GM12873 (cell line): Measurements from ENCODE around the gene ALOX5AP.

Experiments used
- CTCF ChIP-seq: IDR thresholded peaks from 2 replicates; pipeline ENCODE4 v1.5.1; 2012; ENCODE audit warnings: low read depth, mild to moderate bottlenecking, moderate library complexity, low read length, control low read depth; ENCODE audit not compliant: insufficient read depth; ENCODE audit errors: missing control alignments

The ALOX5AP gene

GRCh38 chr13:30787738-30788525 lies 52.6 kb downstream of the ALOX5AP start:
- no peak for TF ChIP-seq CTCF

GRCh38 chr13:30789166-30789862 lies 54.0 kb downstream of the ALOX5AP start:
- no peak for TF ChIP-seq CTCF

- TF ChIP-seq CTCF = no peak
Observed at GRCh38 chr13:30790592-30790991, 55.2 kb downstream of the ALOX5AP start.

GRCh38 chr13:30791354-30792001 lies 56.1 kb downstream of the ALOX5AP start:
- TF ChIP-seq CTCF = no peak

GRCh38 chr13:30792285-30793000 lies 57.1 kb downstream of the ALOX5AP start:
- TF ChIP-seq CTCF = no peak

- no peak for TF ChIP-seq CTCF
Observed at GRCh38 chr13:30796132-30796572, 60.8 kb downstream of the ALOX5AP start.
